ENCODE data around the gene PPP1R14C. TPM values are rescaled to one million over a fixed set of nuclear protein-coding genes. Genes with fewer than 3 reads are reported as not detected.
A peak's percentile ranks its signal among the peaks of the same experiment; 100 is the strongest.

PPP1R14C gene
- polyA plus RNA-seq, 1 donor (not counting 4 experiments of a cell fraction or from before 2014, with no cell fraction given), result 50.6 TPM

- Histone ChIP-seq H3K9me3 (ENCODE audit: control insufficient read depth, low read depth, low read length) (no peaks in the 10 kb centered on the region), H3K36me3 (ENCODE audit: control insufficient read depth in 2 of 2, extremely low read depth in 1 of 2, insufficient read depth in 2 of 2, low read length in 2 of 2) (no peaks in the 10 kb centered on the region), H3K9me1 (ENCODE audit: control insufficient read depth, extremely low read depth, insufficient read depth, low read length) (no peaks in the 10 kb centered on the region), H3K27me3 (ENCODE audit: control insufficient read depth, extremely low read depth, insufficient read depth, low read length) (no peaks in the 10 kb centered on the region), H3K4me3 (ENCODE audit: control insufficient read depth in 2 of 3, extremely low read depth in 1 of 3, insufficient read depth in 2 of 3, low read depth in 1 of 3, low read length in 3 of 3) (no peak overlapping the region), H3K79me2 (ENCODE audit: control insufficient read depth, insufficient read depth, low read length) (peaks cover 70% of the 10 kb centered on the region), H3K4me2 (ENCODE audit: control insufficient read depth, extremely low read depth, insufficient read depth, low read depth, low read length) (no peak overlapping the region), H3K9ac (ENCODE audit: control insufficient read depth, extremely low read depth, insufficient read depth, low read length) (no peak overlapping the region), H2AFZ (ENCODE audit: control insufficient read depth, low read length) (no peak overlapping the region), H4K20me1 (ENCODE audit: control insufficient read depth, extremely low read depth, insufficient read depth, low read length) (no peaks in the 10 kb centered on the region), H3K4me1 (ENCODE audit: control insufficient read depth, extremely low read depth, insufficient read depth, low read length) (peaks cover 42% of the 10 kb centered on the region), H3K27ac (ENCODE audit: control insufficient read depth, insufficient read depth, low read length) (no peak overlapping the region)
- no peak for DNase-seq (ENCODE audit: low read depth, low spot score)
- dilution Hi-C loops (cut with MboI; ENCODE audit: extremely low pct_ligation_motif_present, low sequenced_read_pairs), result no loop called here
- TF ChIP-seq EZH2 (IDR thresholded peaks at IDR 0.05; ENCODE audit: low read length) (no peak), CTCF (optimal IDR thresholded peaks at IDR 0.05 in 1 of 3, IDR thresholded peaks at IDR 0.05 in 1 of 3, conservative IDR thresholded peaks at IDR 0.05 in 1 of 3; ENCODE audit: extremely low read depth in 1 of 3, insufficient read depth in 2 of 3, low read length in 3 of 3) (no peak)
- FAIRE-seq, result no peak
Observed at GRCh38 chr6:150203378-150203777, 60.5 kb downstream of the PPP1R14C start.

GRCh38 chr6:150203871-150204545 is 61.2 kb downstream of the PPP1R14C start:
- H2AFZ ChIP-seq (ENCODE audit: control insufficient read depth, low read length), result no peak overlapping the region
- H3K36me3 ChIP-seq (ENCODE audit: control insufficient read depth in 2 of 2, extremely low read depth in 1 of 2, insufficient read depth in 2 of 2, low read length in 2 of 2), result no peaks in the 10 kb centered on the region
- TF ChIP-seq CTCF (optimal IDR thresholded peaks at IDR 0.05 in 1 of 3, IDR thresholded peaks at IDR 0.05 in 1 of 3, conservative IDR thresholded peaks at IDR 0.05 in 1 of 3; ENCODE audit: extremely low read depth in 1 of 3, insufficient read depth in 2 of 3, low read length in 3 of 3), result no peak
- TF ChIP-seq EZH2 (IDR thresholded peaks at IDR 0.05; ENCODE audit: low read length), result no peak
- no peaks in the 10 kb centered on the region for H3K27me3 ChIP-seq (ENCODE audit: control insufficient read depth, extremely low read depth, insufficient read depth, low read length)
- no peak overlapping the region for H3K9ac ChIP-seq (ENCODE audit: control insufficient read depth, extremely low read depth, insufficient read depth, low read length)
- H3K27ac ChIP-seq (ENCODE audit: control insufficient read depth, insufficient read depth, low read length), result no peak overlapping the region
- H3K9me3 ChIP-seq (ENCODE audit: control insufficient read depth, low read depth, low read length), result no peaks in the 10 kb centered on the region
- dilution Hi-C loops (cut with MboI; ENCODE audit: extremely low pct_ligation_motif_present, low sequenced_read_pairs), result no loop called here
- DNase-seq (ENCODE audit: low read depth, low spot score) (no peak), FAIRE-seq (peak; percentile 44)
- peaks cover 65% of the 10 kb centered on the region for H3K79me2 ChIP-seq (ENCODE audit: control insufficient read depth, insufficient read depth, low read length)
- no peaks in the 10 kb centered on the region for H4K20me1 ChIP-seq (ENCODE audit: control insufficient read depth, extremely low read depth, insufficient read depth, low read length)
- H3K4me3 ChIP-seq (ENCODE audit: control insufficient read depth in 2 of 3, extremely low read depth in 1 of 3, insufficient read depth in 2 of 3, low read depth in 1 of 3, low read length in 3 of 3), result no peak overlapping the region
- H3K9me1 ChIP-seq (ENCODE audit: control insufficient read depth, extremely low read depth, insufficient read depth, low read length), result no peaks in the 10 kb centered on the region
- H3K4me2 ChIP-seq (ENCODE audit: control insufficient read depth, extremely low read depth, insufficient read depth, low read depth, low read length), result no peak overlapping the region
- peaks cover 46% of the 10 kb centered on the region for H3K4me1 ChIP-seq (ENCODE audit: control insufficient read depth, extremely low read depth, insufficient read depth, low read length)

Data from keratinocyte (primary cell).